GM23338 (cell line): ENCODE measurements around the gene RRP36. TPM values are rescaled to one million over a fixed set of nuclear protein-coding genes. Genes with fewer than 3 reads are reported as not detected.
A peak's percentile ranks its signal among the peaks of the same experiment; 100 is the strongest.

Experiments used
- ATAC-seq: fragments of 200-7000 bp; cut with Tn5 transposase; 3 replicates; pipeline ENCODE4 v1.9.1; 2020
- DNase-seq: peaks from one replicate; pipeline ENCODE4 v3.0.0-alpha.2; 2015; ENCODE audit warnings: low spot score
- H2AFZ ChIP-seq: fragments of 200-600 bp; sonication (generic); 2 replicates; pipeline ENCODE4 v1.8.0; 2016; ENCODE audit warnings: antibody characterized with exemption, mild to moderate bottlenecking, moderate library complexity
- H3F3A ChIP-seq: fragments of 200-600 bp; sonication (generic); replicated peaks from 2 replicates; pipeline ENCODE4 v1.8.0; 2017; ENCODE audit warnings: antibody characterized with exemption, mixed run types, low read depth
- H3K27ac ChIP-seq: fragments of 200-600 bp; sonication (generic); 2 replicates; pipeline ENCODE4 v1.6.1; 2016; ENCODE audit warnings: low read depth
- H3K27me3 ChIP-seq: fragments of 200-600 bp; sonication (generic); 2 replicates; pipeline ENCODE4 v1.8.0; 2016; ENCODE audit warnings: mild to moderate bottlenecking, mixed run types, moderate library complexity; ENCODE audit not compliant: insufficient read depth
- H3K36me3 ChIP-seq: fragments of 200-600 bp; sonication (generic); 2 replicates; pipeline ENCODE4 v1.8.0; 2016; ENCODE audit warnings: mild to moderate bottlenecking; ENCODE audit not compliant: insufficient read depth
- H3K4me1 ChIP-seq: fragments of 200-600 bp; sonication (generic); 2 replicates; pipeline ENCODE4 v1.8.0; 2016; ENCODE audit warnings: mild to moderate bottlenecking, moderate library complexity; ENCODE audit not compliant: insufficient read depth
- H3K4me2 ChIP-seq: fragments of 200-600 bp; sonication (generic); 2 replicates; pipeline ENCODE4 v1.7.1; 2017; ENCODE audit warnings: mixed run types
- H3K4me3 ChIP-seq: fragments of 200-600 bp; sonication (generic); 2 replicates; pipeline ENCODE4 v1.6.1; 2016; ENCODE audit warnings: mixed run types
- H3K79me2 ChIP-seq: fragments of 200-600 bp; sonication (generic); replicated peaks from 2 replicates; pipeline ENCODE4 v1.8.0; 2017; ENCODE audit warnings: mild to moderate bottlenecking; ENCODE audit not compliant: insufficient read depth
- H3K9me2 ChIP-seq: fragments of 200-600 bp; sonication (generic); 2 replicates; pipeline ENCODE4 v1.8.0; 2017; ENCODE audit not compliant: insufficient read depth
- H4K20me1 ChIP-seq: fragments of 200-600 bp; sonication (generic); replicated peaks from 2 replicates; pipeline ENCODE4 v1.8.0; 2017; ENCODE audit warnings: mild to moderate bottlenecking; ENCODE audit not compliant: insufficient read depth
- H3K27ac Mint-ChIP-seq: 2 replicates; pipeline ENCODE4 v1.8.0; 2020; ENCODE audit warnings: inconsistent platforms, mild to moderate bottlenecking, moderate library complexity, mixed read lengths
- H3K27me3 Mint-ChIP-seq: 3 replicates; pipeline ENCODE4 v1.8.0; 2022; ENCODE audit warnings: low read depth, mild to moderate bottlenecking, moderate library complexity, mixed read lengths, inconsistent platforms; ENCODE audit not compliant: insufficient read depth, poor library complexity
- H3K36me3 Mint-ChIP-seq: 3 replicates; pipeline ENCODE4 v1.8.0; 2021; ENCODE audit warnings: low read depth, mild to moderate bottlenecking, inconsistent platforms, moderate library complexity, mixed read lengths
- H3K4me1 Mint-ChIP-seq: 3 replicates; pipeline ENCODE4 v1.8.0; 2020; ENCODE audit warnings: mild to moderate bottlenecking, inconsistent platforms, mixed read lengths
- H3K4me3 Mint-ChIP-seq: 3 replicates; pipeline ENCODE4 v1.8.0; 2021; ENCODE audit warnings: moderate library complexity, mild to moderate bottlenecking, inconsistent platforms, mixed read lengths
- H3K9me3 Mint-ChIP-seq: 3 replicates; pipeline ENCODE4 v1.8.0; 2020; ENCODE audit warnings: moderate library complexity, mild to moderate bottlenecking, inconsistent platforms, mixed read lengths
- CREB1 ChIP-seq: fragments of 250-450 bp; sonication (Bioruptor Pico); IDR thresholded peaks from 2 replicates; pipeline ENCODE4 v1.5.0; 2020; ENCODE audit warnings: low read depth, mild to moderate bottlenecking, moderate library complexity
- CTCF ChIP-seq, 2 experiments: fragments of 200-600 bp in 1 of 2; sonication (generic) in 1 of 2; conservative IDR thresholded peaks; 2 replicates each; pipeline versions ENCODE4 v1.5.1 to v1.6.1; 2016 to 2017; ENCODE audit warnings: antibody characterized with exemption in 2 of 2, low read depth in 2 of 2, mild to moderate bottlenecking in 2 of 2, moderate library complexity in 1 of 2
- ETS1 ChIP-seq: IDR thresholded peaks from 2 replicates; pipeline ENCODE4 v1.6.1; 2016; ENCODE audit warnings: antibody characterized with exemption
- EZH2 ChIP-seq: fragments of 200-600 bp; sonication (generic); IDR thresholded peaks from one replicate; pipeline ENCODE4 v1.8.0; 2017; ENCODE audit warnings: antibody characterized with exemption, mild to moderate bottlenecking, low read depth; ENCODE audit not compliant: unreplicated experiment
- EZH2phosphoT487 ChIP-seq: fragments of 200-600 bp; sonication (generic); IDR thresholded peaks from one replicate; pipeline ENCODE4 v1.8.1; 2018; ENCODE audit warnings: antibody characterized with exemption; ENCODE audit not compliant: unreplicated experiment
- JUNB ChIP-seq: IDR thresholded peaks from one replicate; pipeline ENCODE4 v1.6.1; 2016; ENCODE audit warnings: antibody characterized with exemption; ENCODE audit not compliant: unreplicated experiment
- NANOG ChIP-seq: IDR thresholded peaks from 2 replicates; pipeline ENCODE4 v1.6.1; 2016; ENCODE audit warnings: antibody characterized with exemption, borderline replicate concordance
- POLR2AphosphoS5 ChIP-seq: IDR thresholded peaks from 2 replicates; pipeline ENCODE4 v1.6.1; 2016; ENCODE audit warnings: antibody characterized with exemption, low read depth
- REST ChIP-seq: IDR thresholded peaks from one replicate; pipeline ENCODE4 v1.6.1; 2018; ENCODE audit warnings: antibody characterized with exemption; ENCODE audit not compliant: unreplicated experiment
- STAT1 ChIP-seq: IDR thresholded peaks from one replicate; pipeline ENCODE4 v1.6.1; 2016; ENCODE audit warnings: antibody characterized with exemption; ENCODE audit not compliant: unreplicated experiment
- ZNF114 ChIP-seq: fragments of 250-450 bp; sonication (Bioruptor Pico); IDR thresholded peaks from 2 replicates; pipeline ENCODE4 v1.5.0; 2020; ENCODE audit warnings: mild to moderate bottlenecking, moderate library complexity
- ZNF331 ChIP-seq: fragments of 250-450 bp; sonication (Bioruptor Pico); IDR thresholded peaks from 2 replicates; pipeline ENCODE4 v1.5.0; 2020; ENCODE audit warnings: low read depth, mild to moderate bottlenecking, moderate library complexity
- ZNF462 ChIP-seq: fragments of 250-450 bp; sonication (Bioruptor Pico); IDR thresholded peaks from 2 replicates; pipeline ENCODE4 v1.5.0; 2020; ENCODE audit warnings: mild to moderate bottlenecking, moderate library complexity
- polyA plus RNA-seq: library from polyadenylated mRNA; unstranded; fragments of >200 nt; fragmentation: Nextera tagmentation; extraction: Ambion mirVana; gene quantifications from 2 replicates; pipeline ENCODE4 v1.2.1, GENCODE V29; 2016
- total RNA-seq: library from RNA; depleted of rRNA; stranded (reverse); fragments of >200 nt; shearing (Covaris generic); gene quantifications from 2 replicates; pipeline ENCODE4 v1.2.3, GENCODE V29; 2014

RRP36 gene
- total and polyA plus RNA-seq, 2 experiments from 2014 or later = 64.7 to 106 TPM

- no peak overlapping the region for H2AFZ ChIP-seq
- no peaks in the 10 kb centered on the region for H3K9me2 ChIP-seq
- H3K36me3 Mint-ChIP-seq = peaks cover 24% of the 10 kb centered on the region
- peaks cover 17% of the 10 kb centered on the region for H3K4me1 ChIP-seq
- H3K79me2 ChIP-seq = peaks cover 28% of the 10 kb centered on the region
- no peaks in the 10 kb centered on the region for H3K27me3 ChIP-seq
- DNase-seq (no peak), ATAC-seq (no peak)
- no peak overlapping the region for H3K4me2 ChIP-seq
- H3K27ac ChIP-seq = peak overlapping the region; percentile 42; the same call in 1 of the 2 replicates
- no peak overlapping the region for H3K4me3 ChIP-seq
- H4K20me1 ChIP-seq = no peaks in the 10 kb centered on the region
- no peak for TF ChIP-seq CTCF (conservative IDR thresholded peaks at IDR 0.05; ENCODE audit: low read depth in 2 of 2)
- no peak for TF ChIP-seq ETS1
- TF ChIP-seq ZNF462 = no peak
- TF ChIP-seq POLR2AphosphoS5 = no peak
- TF ChIP-seq EZH2 = no peak
- no peak for TF ChIP-seq NANOG
- TF ChIP-seq ZNF331 (CRISPR knock-in tag) = no peak
- TF ChIP-seq EZH2phosphoT487 = no peak
- TF ChIP-seq REST = no peak
- no peak for TF ChIP-seq CREB1 (CRISPR knock-in tag)
- TF ChIP-seq ZNF114 (CRISPR knock-in tag) = no peak
- no peak for TF ChIP-seq STAT1
- no peak for TF ChIP-seq JUNB
- peak overlapping the region; percentile 72; the same call in 1 of the 2 replicates for H3K27ac Mint-ChIP-seq
- no peaks in the 10 kb centered on the region; the same call in 1 of the 3 replicates for H3K9me3 Mint-ChIP-seq
- peak overlapping the region; percentile 31; the same call in 1 of the 3 replicates for H3K4me3 Mint-ChIP-seq
- peaks cover 50% of the 10 kb centered on the region for H3K4me1 Mint-ChIP-seq
- peaks cover 22% of the 10 kb centered on the region for H3F3A ChIP-seq
- peaks cover 5% of the 10 kb centered on the region; the same call in 1 of the 2 replicates for H3K36me3 ChIP-seq
- peaks cover 18% of the 10 kb centered on the region for H3K27me3 Mint-ChIP-seq
Observed at GRCh38 chr6:43055966-43056365, 34.5 kb downstream of the RRP36 start.
